ENCODE results near the gene DLGAP3.
"Not testable (repeated sequence)": the region's sequence is repeated elsewhere in the genome, so short reads cannot be mapped to it uniquely, and the experiment has no call there.

Gene DLGAP3

DNA sequence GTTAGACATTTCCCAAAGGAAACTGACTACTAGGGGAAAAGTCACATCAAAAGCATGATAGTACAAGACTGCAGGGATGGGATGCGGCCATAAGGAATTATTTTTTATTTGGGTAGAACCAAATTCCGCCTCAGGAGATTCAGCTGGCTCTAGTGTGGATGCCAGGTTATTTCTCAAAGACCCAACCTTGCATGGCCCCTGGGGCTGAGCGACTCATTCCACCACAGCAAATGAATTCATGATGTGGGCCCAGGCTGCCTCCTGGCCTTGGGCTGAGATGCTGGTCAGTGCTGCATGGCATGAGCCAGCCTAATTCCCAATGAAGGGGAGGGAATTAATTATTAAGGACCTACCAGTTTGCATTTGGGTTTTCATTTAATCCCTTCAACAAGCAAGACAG lies 43.9 kb upstream of the DLGAP3 start:
- H3K79me1 ChIP-seq (ENCODE audit: low read depth, low read length) = peaks cover 4% of the 10 kb centered on the region
- no peak overlapping the region for H3K14ac ChIP-seq (ENCODE audit: low read length)
- peaks cover 0 to 2% of the 10 kb centered on the region in 2 donors for H3K9me3 ChIP-seq (replicated peaks in 1 of 2; ENCODE audit: control insufficient read depth in 2 of 2, insufficient read depth in 1 of 2, low read depth in 1 of 2, low read length in 2 of 2)
- no peak overlapping the region for H3K4me3 ChIP-seq (ENCODE audit: low read length in 2 of 2)
- no peak overlapping the region for H2BK15ac ChIP-seq (ENCODE audit: low read length)
- no peak overlapping the region for H4K8ac ChIP-seq (ENCODE audit: low read depth, low read length)
- no peak overlapping the region for H3K18ac ChIP-seq (ENCODE audit: low read length)
- no peak overlapping the region for H2BK12ac ChIP-seq (ENCODE audit: low read length)
- H3K4ac ChIP-seq (ENCODE audit: low read length) = no peak overlapping the region
- H3K27me3 ChIP-seq (ENCODE audit: control insufficient read depth in 3 of 3, insufficient read depth in 3 of 3, low read depth in 1 of 3, low read length in 3 of 3) = no peaks in the 10 kb centered on the region
- no peak overlapping the region for H2AFZ ChIP-seq (ENCODE audit: low read length)
- DNase-seq (ENCODE audit: low spot score) = no peak
- H3K4me2 ChIP-seq (ENCODE audit: insufficient read depth, low read length, poor library complexity, severe bottlenecking) = no peak overlapping the region
- no CpG with 5 or more reads among the region's 3 CpGs for WGBS, 2 donors (ENCODE audit: extremely low coverage in 2 of 2, insufficient read length in 2 of 2, insufficient replicate concordance in 1 of 2)
- no peaks in the 10 kb centered on the region for H3K36me3 ChIP-seq (replicated peaks in 1 of 2; ENCODE audit: control insufficient read depth in 2 of 2, insufficient read depth in 2 of 2, low read length in 2 of 2)
- peaks cover 0 to 3% of the 10 kb centered on the region in 2 donors for H3K4me1 ChIP-seq (ENCODE audit: control insufficient read depth in 2 of 2, insufficient read depth in 1 of 2, low read depth in 1 of 2, low read length in 2 of 2)
- H3K27ac ChIP-seq (replicated peaks; ENCODE audit: low read length) = no peak overlapping the region
- H2AK5ac ChIP-seq (ENCODE audit: low read depth, low read length) = no peak overlapping the region
- H2BK120ac ChIP-seq (ENCODE audit: low read depth, low read length) = no peak overlapping the region
- no peak overlapping the region for H3K23ac ChIP-seq (ENCODE audit: low read depth, low read length, poor library complexity)
- no peak overlapping the region for H2BK5ac ChIP-seq (ENCODE audit: low read length)
- H4K91ac ChIP-seq (ENCODE audit: low read depth, low read length, poor library complexity) = no peak overlapping the region
- H3K9ac ChIP-seq (ENCODE audit: low read depth, low read length, poor library complexity) = no peak overlapping the region

DNA sequence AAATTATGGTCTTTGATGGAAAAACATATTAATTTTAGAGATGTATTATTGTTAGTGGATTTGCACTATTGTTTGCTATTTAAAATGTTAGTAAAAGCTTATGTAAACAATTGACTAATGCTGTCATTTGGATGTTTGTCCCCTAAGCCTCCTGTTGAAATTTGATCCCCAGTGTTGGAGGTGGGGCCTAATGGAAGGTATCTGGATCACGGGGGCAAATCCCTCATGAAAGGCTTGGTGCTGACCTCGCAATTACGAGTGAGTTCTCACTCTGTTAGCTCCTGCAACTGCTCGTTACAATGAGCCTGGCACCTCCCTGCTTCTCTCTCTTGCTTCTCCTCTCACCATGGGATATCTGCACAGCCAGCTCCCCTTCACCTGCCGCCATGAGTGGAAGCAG lies 41.4 kb upstream of the DLGAP3 start:
- no peak overlapping the region for H3K18ac ChIP-seq (ENCODE audit: low read length)
- peaks cover 0 to 2% of the 10 kb centered on the region in 2 donors for H3K9me3 ChIP-seq (replicated peaks in 1 of 2; ENCODE audit: control insufficient read depth in 2 of 2, insufficient read depth in 1 of 2, low read depth in 1 of 2, low read length in 2 of 2)
- no peak overlapping the region for H2AK5ac ChIP-seq (ENCODE audit: low read depth, low read length)
- H2BK12ac ChIP-seq (ENCODE audit: low read length) = no peak overlapping the region
- H3K23ac ChIP-seq (ENCODE audit: low read depth, low read length, poor library complexity) = no peak overlapping the region
- no peak overlapping the region for H2BK15ac ChIP-seq (ENCODE audit: low read length)
- no peak overlapping the region for H4K8ac ChIP-seq (ENCODE audit: low read depth, low read length)
- H3K36me3 ChIP-seq (replicated peaks in 1 of 2; ENCODE audit: control insufficient read depth in 2 of 2, insufficient read depth in 2 of 2, low read length in 2 of 2) = no peaks in the 10 kb centered on the region
- no peak overlapping the region for H2BK5ac ChIP-seq (ENCODE audit: low read length)
- H3K4me2 ChIP-seq (ENCODE audit: insufficient read depth, low read length, poor library complexity, severe bottlenecking) = no peak overlapping the region
- peaks cover 0 to 3% of the 10 kb centered on the region in 2 donors for H3K4me1 ChIP-seq (ENCODE audit: control insufficient read depth in 2 of 2, insufficient read depth in 1 of 2, low read depth in 1 of 2, low read length in 2 of 2)
- no peaks in the 10 kb centered on the region for H3K27me3 ChIP-seq (ENCODE audit: control insufficient read depth in 3 of 3, insufficient read depth in 3 of 3, low read depth in 1 of 3, low read length in 3 of 3)
- H3K14ac ChIP-seq (ENCODE audit: low read length) = no peak overlapping the region
- no peak overlapping the region for H2BK120ac ChIP-seq (ENCODE audit: low read depth, low read length)
- peaks cover 2% of the 10 kb centered on the region for H3K79me1 ChIP-seq (ENCODE audit: low read depth, low read length)
- DNase-seq (ENCODE audit: low spot score) = no peak
- H4K91ac ChIP-seq (ENCODE audit: low read depth, low read length, poor library complexity) = no peak overlapping the region
- no peak overlapping the region for H2AFZ ChIP-seq (ENCODE audit: low read length)
- no peak overlapping the region for H3K27ac ChIP-seq (replicated peaks; ENCODE audit: low read length)
- peak overlapping the region in 1 of 2 donors; percentile 5 for H3K4me3 ChIP-seq (ENCODE audit: low read length in 2 of 2)
- H3K9ac ChIP-seq (ENCODE audit: low read depth, low read length, poor library complexity) = no peak overlapping the region
- no peak overlapping the region for H3K4ac ChIP-seq (ENCODE audit: low read length)
- WGBS, 2 donors (ENCODE audit: extremely low coverage in 2 of 2, insufficient read length in 2 of 2, insufficient replicate concordance in 1 of 2) = no CpG with 5 or more reads among the region's 5 CpGs

DNA sequence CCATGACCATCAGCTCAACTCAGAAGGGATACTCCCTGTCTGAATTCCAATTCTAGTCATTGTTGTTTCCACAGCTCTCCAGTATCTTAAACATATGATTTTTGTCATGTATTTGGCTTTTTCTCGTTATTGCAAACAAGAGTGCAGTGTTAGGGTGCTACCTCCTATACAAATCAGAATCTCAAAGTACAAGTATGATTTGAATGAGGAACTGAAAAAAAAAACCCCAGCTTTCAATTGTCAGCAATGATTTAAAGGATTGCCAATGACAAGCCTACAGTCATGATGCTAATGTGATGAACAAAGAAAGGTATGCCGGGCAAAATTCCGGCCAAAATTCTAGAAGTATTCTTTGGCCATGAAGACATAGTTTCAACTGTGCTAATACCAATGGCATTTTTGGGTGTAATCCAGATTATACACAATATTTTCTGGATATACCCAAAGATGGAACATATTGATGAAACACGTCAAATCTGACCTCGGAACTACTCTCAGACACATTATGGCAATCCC lies 40.8 kb upstream of the DLGAP3 start:
- H3K4me1 ChIP-seq (ENCODE audit: control insufficient read depth in 2 of 2, insufficient read depth in 1 of 2, low read depth in 1 of 2, low read length in 2 of 2) = peaks cover 0 to 3% of the 10 kb centered on the region in 2 donors
- no peak overlapping the region for H3K9ac ChIP-seq (ENCODE audit: low read depth, low read length, poor library complexity)
- H3K4me3 ChIP-seq (ENCODE audit: low read length in 2 of 2) = no peak overlapping the region
- H3K4ac ChIP-seq (ENCODE audit: low read length) = no peak overlapping the region
- H3K27ac ChIP-seq (replicated peaks; ENCODE audit: low read length) = no peak overlapping the region
- no peak overlapping the region for H2BK12ac ChIP-seq (ENCODE audit: low read length)
- no peak overlapping the region for H4K8ac ChIP-seq (ENCODE audit: low read depth, low read length)
- no peak overlapping the region for H2BK15ac ChIP-seq (ENCODE audit: low read length)
- no peak overlapping the region for H3K18ac ChIP-seq (ENCODE audit: low read length)
- H3K4me2 ChIP-seq (ENCODE audit: insufficient read depth, low read length, poor library complexity, severe bottlenecking) = no peak overlapping the region
- H3K23ac ChIP-seq (ENCODE audit: low read depth, low read length, poor library complexity) = no peak overlapping the region
- no peak overlapping the region for H2BK120ac ChIP-seq (ENCODE audit: low read depth, low read length)
- H3K27me3 ChIP-seq (ENCODE audit: control insufficient read depth in 3 of 3, insufficient read depth in 3 of 3, low read depth in 1 of 3, low read length in 3 of 3) = no peaks in the 10 kb centered on the region
- DNase-seq (ENCODE audit: low spot score) = no peak
- WGBS, 2 donors (ENCODE audit: extremely low coverage in 2 of 2, insufficient read length in 2 of 2, insufficient replicate concordance in 1 of 2) = no CpG with 5 or more reads among the region's 5 CpGs
- H4K91ac ChIP-seq (ENCODE audit: low read depth, low read length, poor library complexity) = no peak overlapping the region
- no peak overlapping the region for H2AFZ ChIP-seq (ENCODE audit: low read length)
- H3K36me3 ChIP-seq (replicated peaks in 1 of 2; ENCODE audit: control insufficient read depth in 2 of 2, insufficient read depth in 2 of 2, low read length in 2 of 2) = no peaks in the 10 kb centered on the region
- H2BK5ac ChIP-seq (ENCODE audit: low read length) = no peak overlapping the region
- H3K9me3 ChIP-seq (replicated peaks in 1 of 2; ENCODE audit: control insufficient read depth in 2 of 2, insufficient read depth in 1 of 2, low read depth in 1 of 2, low read length in 2 of 2) = peaks cover 0 to 2% of the 10 kb centered on the region in 2 donors
- no peak overlapping the region for H2AK5ac ChIP-seq (ENCODE audit: low read depth, low read length)
- H3K79me1 ChIP-seq (ENCODE audit: low read depth, low read length) = peaks cover 2% of the 10 kb centered on the region
- no peak overlapping the region for H3K14ac ChIP-seq (ENCODE audit: low read length)

DNA sequence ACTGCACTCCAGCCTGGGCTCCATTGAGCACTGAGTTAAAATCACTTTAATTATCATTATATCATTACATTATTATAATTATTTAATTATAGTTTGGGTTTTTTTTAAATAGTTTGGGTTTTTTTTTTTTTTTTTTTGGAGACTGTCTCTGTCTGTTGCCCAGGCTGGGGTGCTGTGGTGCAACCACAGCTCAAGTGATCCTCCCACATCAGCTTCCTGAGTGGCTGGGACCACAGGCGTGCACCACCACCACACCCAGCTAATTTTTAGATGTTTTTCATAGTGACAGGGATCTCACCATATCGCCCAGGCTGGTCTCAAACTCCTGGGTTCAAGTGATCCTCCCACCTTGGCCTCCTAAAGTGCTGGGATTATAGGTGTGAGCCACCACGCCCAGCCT lies 38.8 kb upstream of the DLGAP3 start:
- not testable (repeated sequence) for H3K4me2 ChIP-seq (ENCODE audit: insufficient read depth, low read length, poor library complexity, severe bottlenecking); H3K79me1 ChIP-seq (ENCODE audit: low read depth, low read length); H3K18ac ChIP-seq (ENCODE audit: low read length); H4K91ac ChIP-seq (ENCODE audit: low read depth, low read length, poor library complexity); H2AK5ac ChIP-seq (ENCODE audit: low read depth, low read length); H2BK12ac ChIP-seq (ENCODE audit: low read length); H3K14ac ChIP-seq (ENCODE audit: low read length); H3K36me3 ChIP-seq (replicated peaks in 1 of 2; ENCODE audit: control insufficient read depth in 2 of 2, insufficient read depth in 2 of 2, low read length in 2 of 2); H2BK15ac ChIP-seq (ENCODE audit: low read length); H3K4ac ChIP-seq (ENCODE audit: low read length); H3K23ac ChIP-seq (ENCODE audit: low read depth, low read length, poor library complexity); H3K27ac ChIP-seq (replicated peaks; ENCODE audit: low read length); H3K4me1 ChIP-seq (ENCODE audit: control insufficient read depth in 2 of 2, insufficient read depth in 1 of 2, low read depth in 1 of 2, low read length in 2 of 2); H4K8ac ChIP-seq (ENCODE audit: low read depth, low read length); H3K9me3 ChIP-seq (replicated peaks in 1 of 2; ENCODE audit: control insufficient read depth in 2 of 2, insufficient read depth in 1 of 2, low read depth in 1 of 2, low read length in 2 of 2); H2AFZ ChIP-seq (ENCODE audit: low read length); H3K4me3 ChIP-seq (ENCODE audit: low read length in 2 of 2); H3K9ac ChIP-seq (ENCODE audit: low read depth, low read length, poor library complexity); H2BK120ac ChIP-seq (ENCODE audit: low read depth, low read length); DNase-seq (ENCODE audit: low spot score); H2BK5ac ChIP-seq (ENCODE audit: low read length); H3K27me3 ChIP-seq (ENCODE audit: control insufficient read depth in 3 of 3, insufficient read depth in 3 of 3, low read depth in 1 of 3, low read length in 3 of 3)
- WGBS, 2 donors (ENCODE audit: extremely low coverage in 2 of 2, insufficient read length in 2 of 2, insufficient replicate concordance in 1 of 2) = no CpG with 5 or more reads among the region's 3 CpGs
